H1 (cell line): ENCODE measurements around the gene CHD2. TPM values are rescaled to one million over a fixed set of nuclear protein-coding genes. Genes with fewer than 3 reads are reported as not detected.

Source experiments
- CTCF ChIA-PET: fragments of 300-600 bp; sonication (Branson Sonifier 250); formaldehyde crosslinking; loops from one replicate; lab custom pipeline; 2021; ENCODE audit not compliant: partially characterized antibody; lab: Charles Lee
- POLR2A ChIA-PET: fragments of 300-600 bp; sonication (Branson Sonifier 250); formaldehyde crosslinking; loops from one replicate; lab custom pipeline; 2021; ENCODE audit warnings: inconsistent platforms; ENCODE audit not compliant: partially characterized antibody; lab: Charles Lee
- DNase-seq, 2 experiments: peaks; one replicate each; pipeline versions ENCODE4 v3.0.0 to v3.0.0-alpha.2; 2010 to 2022; ENCODE audit warnings: low spot score in 2 of 2, low read depth in 1 of 2, mixed read lengths in 1 of 2
- FAIRE-seq: peaks from 2 replicates; lab custom pipeline; 2011; peaks lifted over from hg19 to GRCh38; lab: Jason Lieb, UNC
- H2AFZ ChIP-seq: 2 replicates; pipeline ENCODE4 v1.8.1; 2012; ENCODE audit warnings: low read length, inconsistent platforms
- H2AK5ac ChIP-seq: 2 replicates; pipeline ENCODE4 v1.6.1; 2013; ENCODE audit warnings: low read depth, low read length
- H2BK120ac ChIP-seq: replicated peaks from 2 replicates; pipeline ENCODE3; 2013; ENCODE audit warnings: low read depth, low read length, inconsistent platforms
- H2BK12ac ChIP-seq: 2 replicates; pipeline ENCODE4 v1.6.1; 2013; ENCODE audit warnings: low read depth, low read length
- H2BK15ac ChIP-seq: 2 replicates; pipeline ENCODE4 v1.6.1; 2013; ENCODE audit warnings: low read length
- H2BK20ac ChIP-seq: 2 replicates; pipeline ENCODE4 v1.6.1; 2013; ENCODE audit warnings: low read length
- H2BK5ac ChIP-seq: 2 replicates; pipeline ENCODE4 v1.6.1; 2013; ENCODE audit warnings: low read depth, low read length
- H3K14ac ChIP-seq: 2 replicates; pipeline ENCODE4 v1.6.1; 2013; ENCODE audit warnings: inconsistent platforms; ENCODE audit not compliant: insufficient read length
- H3K18ac ChIP-seq: 2 replicates; pipeline ENCODE4 v1.6.1; 2013; ENCODE audit warnings: low read length; ENCODE audit errors: extremely low read depth
- H3K23ac ChIP-seq: 2 replicates; pipeline ENCODE4 v1.6.1; 2013; ENCODE audit warnings: inconsistent platforms; ENCODE audit not compliant: insufficient read length
- H3K23me2 ChIP-seq: 2 replicates; pipeline ENCODE4 v1.6.1; 2013; ENCODE audit warnings: low read depth, low read length
- H3K27ac ChIP-seq: 2 replicates; pipeline ENCODE4 v1.6.1; 2011; ENCODE audit warnings: low read depth, low read length, inconsistent platforms
- H3K27me3 ChIP-seq, 4 experiments: replicated peaks in 1 of 4; 1 replicate in 1 of 4; 2 replicates in 3 of 4; pipeline versions ENCODE4 v1.6.1 to v1.8.1; 2011 to 2013; ENCODE audit warnings: low read length in 3 of 4, mild to moderate bottlenecking in 3 of 4, inconsistent platforms in 2 of 4, mixed read lengths in 2 of 4, moderate library complexity in 1 of 4; ENCODE audit not compliant: control insufficient read depth in 3 of 4, insufficient read depth in 3 of 4; ENCODE audit errors: extremely low read depth in 1 of 4
- H3K36me3 ChIP-seq, 4 experiments: 2 replicates each; pipeline versions ENCODE4 v1.6.1 to v1.8.1; 2011 to 2013; ENCODE audit warnings: mild to moderate bottlenecking in 4 of 4, low read length in 3 of 4, moderate library complexity in 2 of 4, control low read depth in 1 of 4, inconsistent platforms in 1 of 4; ENCODE audit not compliant: insufficient read depth in 4 of 4, control insufficient read depth in 2 of 4
- H3K4ac ChIP-seq: replicated peaks from 2 replicates; pipeline ENCODE3; 2013; ENCODE audit warnings: low read length, low read depth, mixed read lengths, inconsistent platforms; ENCODE audit not compliant: insufficient read length
- H3K4me1 ChIP-seq, 4 experiments: replicated peaks in 1 of 4; 1 replicate in 1 of 4; 2 replicates in 3 of 4; pipeline versions ENCODE4 v1.6.1 to v1.8.1; 2011 to 2013; ENCODE audit warnings: low read length in 3 of 4, inconsistent platforms in 2 of 4, mixed read lengths in 1 of 4; ENCODE audit not compliant: insufficient read depth in 4 of 4, control insufficient read depth in 3 of 4
- H3K4me2 ChIP-seq, 2 experiments: 2 replicates each; pipeline versions ENCODE4 v1.6.1 to v1.8.1; 2011 to 2013; ENCODE audit warnings: low read depth in 2 of 2, low read length in 2 of 2, control low read depth in 1 of 2, inconsistent platforms in 1 of 2, mild to moderate bottlenecking in 1 of 2; ENCODE audit not compliant: insufficient read depth in 1 of 2
- H3K4me3 ChIP-seq, 4 experiments: fragments of 200-600, 300-600 bp in 1 of 4; sonication (generic), shearing (Covaris generic), sonication (Bioruptor Twin) in 1 of 4; 2 replicates each; pipeline versions ENCODE4 v1.5.1 to v1.8.1; 2011 to 2016; ENCODE audit warnings: low read length in 4 of 4, low read depth in 3 of 4, control low read depth in 2 of 4, inconsistent platforms in 2 of 4, mild to moderate bottlenecking in 2 of 4, mixed read lengths in 1 of 4, moderate library complexity in 1 of 4; ENCODE audit not compliant: insufficient read depth in 2 of 4; ENCODE audit errors: extremely low read depth in 1 of 4
- H3K56ac ChIP-seq: replicated peaks from 2 replicates; pipeline ENCODE3; 2013; ENCODE audit warnings: low read depth, mild to moderate bottlenecking, mixed read lengths, low read length, inconsistent platforms; ENCODE audit not compliant: insufficient read length
- H3K79me1 ChIP-seq: 2 replicates; pipeline ENCODE4 v1.6.1; 2013; ENCODE audit warnings: low read depth, low read length, control low read depth
- H3K79me2 ChIP-seq, 2 experiments: 2 replicates each; pipeline versions ENCODE4 v1.6.1 to v1.8.1; 2012 to 2013; ENCODE audit warnings: low read length in 2 of 2, mild to moderate bottlenecking in 2 of 2, inconsistent platforms in 1 of 2; ENCODE audit not compliant: insufficient read depth in 2 of 2, control insufficient read depth in 1 of 2
- H3K9ac ChIP-seq, 4 experiments: replicated peaks in 1 of 4; 1 replicate in 1 of 4; 2 replicates in 3 of 4; pipeline versions ENCODE4 v1.6.1 to v1.8.1; 2011 to 2013; ENCODE audit warnings: low read depth in 3 of 4, low read length in 3 of 4, control low read depth in 2 of 4, mild to moderate bottlenecking in 2 of 4, moderate library complexity in 2 of 4, inconsistent platforms in 1 of 4; ENCODE audit errors: extremely low read depth in 1 of 4
- H3K9me3 ChIP-seq, 2 experiments: 2 replicates each; pipeline versions ENCODE4 v1.6.1 to v1.8.1; 2012 to 2013; ENCODE audit warnings: mild to moderate bottlenecking in 2 of 2, moderate library complexity in 2 of 2, control low read depth in 1 of 2, inconsistent platforms in 1 of 2, low read depth in 1 of 2, low read length in 1 of 2, mixed read lengths in 1 of 2; ENCODE audit not compliant: insufficient read depth in 2 of 2
- H4K20me1 ChIP-seq, 2 experiments: replicated peaks in 1 of 2; 2 replicates each; pipeline versions ENCODE3 to v1.8.1; 2011 to 2013; ENCODE audit warnings: inconsistent platforms in 2 of 2, low read length in 2 of 2, mild to moderate bottlenecking in 1 of 2; ENCODE audit not compliant: insufficient read depth in 2 of 2, control insufficient read depth in 1 of 2
- H4K5ac ChIP-seq: 2 replicates; pipeline ENCODE4 v1.6.1; 2013; ENCODE audit warnings: low read length, low read depth, mixed read lengths, inconsistent platforms; ENCODE audit not compliant: insufficient read length
- H4K8ac ChIP-seq: 2 replicates; pipeline ENCODE4 v1.8.0; 2013; ENCODE audit warnings: mild to moderate bottlenecking, moderate library complexity, low read length, inconsistent platforms; ENCODE audit not compliant: insufficient read depth; ENCODE audit errors: extremely low read depth
- H4K91ac ChIP-seq: replicated peaks from 2 replicates; pipeline ENCODE3; 2013; ENCODE audit warnings: low read length, mixed read lengths, inconsistent platforms; ENCODE audit not compliant: insufficient read length
- CHD2 ChIP-seq: IDR thresholded peaks from 2 replicates; pipeline ENCODE4 v1.6.1; 2012; ENCODE audit warnings: low read length, improper control_type of control experiment
- CREB1 ChIP-seq: IDR thresholded peaks from 2 replicates; pipeline ENCODE4 v1.6.1; 2012; ENCODE audit warnings: inconsistent platforms
- RAD21 ChIP-seq, 2 experiments: IDR thresholded peaks in 1 of 2; conservative IDR thresholded peaks in 1 of 2; 2 replicates each; pipeline ENCODE4 v1.6.1; 2011; ENCODE audit warnings: low read depth in 2 of 2, low read length in 2 of 2, improper control_type of control experiment in 1 of 2, inconsistent platforms in 1 of 2, mild to moderate bottlenecking in 1 of 2, moderate library complexity in 1 of 2
- RXRA ChIP-seq: IDR thresholded peaks from 2 replicates; pipeline ENCODE4 v1.6.1; 2011; ENCODE audit warnings: low read depth, mild to moderate bottlenecking, low read length, moderate library complexity; ENCODE audit not compliant: insufficient read depth
- SAP30 ChIP-seq: fragments of 300-600 bp; sonication (generic); IDR thresholded peaks from 2 replicates; pipeline ENCODE4 v1.7.1; 2012; ENCODE audit warnings: low read length, moderate library complexity, mild to moderate bottlenecking, inconsistent platforms; ENCODE audit not compliant: insufficient read depth, insufficient replicate concordance
- SIRT6 ChIP-seq: IDR thresholded peaks from one replicate; pipeline ENCODE4 v1.7.1; 2012; ENCODE audit warnings: low read length, inconsistent platforms
- SUZ12 ChIP-seq: fragments of 200-600 bp; sonication (generic); IDR thresholded peaks from 2 replicates; pipeline ENCODE4 v1.6.1; 2012; ENCODE audit warnings: mild to moderate bottlenecking, inconsistent platforms, low read length, moderate library complexity, mixed read lengths
- TBP ChIP-seq: IDR thresholded peaks from 2 replicates; pipeline ENCODE4 v1.6.1; 2011; ENCODE audit warnings: low read depth, low read length, improper control_type of control experiment
- WGBS, 2 experiments: shearing (Covaris generic) in 1 of 2; methylation state at CpG; one replicate each; pipeline versions ENCODE4 v1.1.6 to v1.1.7; 2013 to 2015; ENCODE audit warnings: low lambda C conversion rate in 2 of 2, mixed read lengths in 2 of 2, inconsistent platforms in 1 of 2, low coverage in 1 of 2, missing lambda C conversion rate in 1 of 2; ENCODE audit not compliant: insufficient replicate concordance in 2 of 2, insufficient coverage in 1 of 2, insufficient read length in 1 of 2; ENCODE audit errors: extremely low coverage in 1 of 2, missing lambda C conversion rate in 1 of 2; 5-methylcytosine and 5-hydroxymethylcytosine counted together
- polyA plus RNA-seq, 7 experiments: library from polyadenylated mRNA; depleted of rRNA in 3 of 7; stranded (reverse) in 5 of 7; unstranded in 2 of 7; fragments of >200 nt in 5 of 7; fragments of 200-250 nt in 2 of 7; gene quantifications; 1 replicate in 5 of 7; 2 replicates in 1 of 7; 4 replicates in 1 of 7; pipeline versions ENCODE4 v1.2.1 to v1.2.3, GENCODE V29; 2011 to 2013; ENCODE audit warnings: missing spikeins in 2 of 7, mixed read lengths in 2 of 7
- total RNA-seq: library from RNA; stranded (reverse); fragmentation: NEBNext Ultra II Directional; extraction: Animal tissue kit (Norgen Biotek cat#: 25700); gene quantifications from 2 replicates; pipeline ENCODE4 v1.2.1, GENCODE V29; 2021
- TF ChIP-seq, protein P1 (sequence below): IDR thresholded peaks from 2 replicates; pipeline ENCODE4 v1.6.1; 2012; ENCODE audit warnings: low read length, inconsistent platforms

The CHD2 gene
- total and polyA plus RNA-seq, 2 of the 8 experiments (the other 6 are each of a cell fraction or from before 2014, with no cell fraction given): 28.8 to 70.0 TPM

DNA sequence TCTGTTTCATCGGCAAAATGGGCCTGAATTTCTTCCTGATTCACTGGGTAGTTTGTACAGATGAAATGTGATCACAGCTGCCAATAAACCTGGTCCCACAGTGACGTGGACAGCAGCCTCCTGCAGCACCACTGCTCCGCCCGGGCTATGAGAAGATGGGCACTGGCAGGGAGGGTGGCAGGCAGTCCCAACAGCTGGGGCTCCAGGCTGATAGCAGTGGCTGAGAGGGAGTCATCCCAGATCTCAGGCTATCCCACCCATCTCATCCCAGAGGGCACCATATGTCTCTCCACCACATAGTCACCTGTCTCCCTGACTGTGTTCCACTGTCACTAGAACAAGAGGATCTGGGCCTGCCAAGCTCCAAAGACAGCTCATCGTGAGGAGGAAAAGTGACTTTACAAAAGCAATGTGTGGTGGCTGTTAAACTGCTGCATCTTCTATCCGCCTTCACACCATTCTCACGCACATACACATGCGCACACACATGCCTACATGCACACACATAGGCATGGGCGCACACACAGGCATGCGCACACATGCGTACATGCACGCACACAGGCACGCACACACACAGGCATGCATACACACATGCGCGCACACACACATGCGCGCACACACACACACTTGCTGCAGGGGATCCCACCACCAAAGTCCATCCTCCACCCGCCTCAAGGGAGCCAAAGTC is 142.7 kb downstream of the CHD2 start:
- Histone ChIP-seq H3K27ac (no peak overlapping the region), H3K79me2 (no peaks in the 10 kb centered on the region; a peak in 1 of 4 replicates)

More for the DNA sequence above, 142.7 kb downstream of the CHD2 start:
- CTCF ChIA-PET: interaction anchor here (0.9 to 6.6 kb wide), 4 partner anchors 11 to 31 kb away, joined by 3 to 63 read pairs (median 4); no protein-coding TSS in a partner anchor
- no peak overlapping the region for H3K14ac ChIP-seq
- DNase-seq (no peak), FAIRE-seq (no peak)
- POLR2A ChIA-PET: interaction anchor here (1.4 kb wide), 1 partner anchor 10 kb away, joined by 4 read pairs; no protein-coding TSS in a partner anchor
- no peak overlapping the region for H2BK15ac ChIP-seq
- WGBS, 2 experiments: 91% methylated on average over 18 of the region's 18 CpGs; no CpG with 5 or more reads in 1 of the 2 experiments
- H3K4me1 ChIP-seq: no peaks in the 10 kb centered on the region
- peak overlapping the region; percentile 11 for H4K91ac ChIP-seq
- H4K8ac ChIP-seq: no peak overlapping the region
- peaks cover 17 to 45% (median 38%) of the 10 kb centered on the region in 4 experiments; a peak in 7 of 8 replicates for H3K36me3 ChIP-seq
- no peak overlapping the region for H4K5ac ChIP-seq
- peaks cover 5 to 7% of the 10 kb centered on the region in 2 experiments; a peak in 2 of 4 replicates for H3K9me3 ChIP-seq
- H4K20me1 ChIP-seq: peaks cover 5 to 15% of the 10 kb centered on the region in 2 experiments
- H2BK5ac ChIP-seq: no peak overlapping the region; the same call in 1 of the 2 replicates
- H3K4ac ChIP-seq: no peak overlapping the region
- TF ChIP-seq SAP30 (no peak), SUZ12 (no peak), RXRA (no peak), SIRT6 (no peak), TBP (no peak), CREB1 (no peak), RAD21 (IDR thresholded peaks at IDR 0.05 in 1 of 2, conservative IDR thresholded peaks at IDR 0.05 in 1 of 2; ENCODE audit: low read depth in 2 of 2, low read length in 2 of 2) (no peak), CHD2 (no peak)
- TF ChIP-seq, protein P1, sequence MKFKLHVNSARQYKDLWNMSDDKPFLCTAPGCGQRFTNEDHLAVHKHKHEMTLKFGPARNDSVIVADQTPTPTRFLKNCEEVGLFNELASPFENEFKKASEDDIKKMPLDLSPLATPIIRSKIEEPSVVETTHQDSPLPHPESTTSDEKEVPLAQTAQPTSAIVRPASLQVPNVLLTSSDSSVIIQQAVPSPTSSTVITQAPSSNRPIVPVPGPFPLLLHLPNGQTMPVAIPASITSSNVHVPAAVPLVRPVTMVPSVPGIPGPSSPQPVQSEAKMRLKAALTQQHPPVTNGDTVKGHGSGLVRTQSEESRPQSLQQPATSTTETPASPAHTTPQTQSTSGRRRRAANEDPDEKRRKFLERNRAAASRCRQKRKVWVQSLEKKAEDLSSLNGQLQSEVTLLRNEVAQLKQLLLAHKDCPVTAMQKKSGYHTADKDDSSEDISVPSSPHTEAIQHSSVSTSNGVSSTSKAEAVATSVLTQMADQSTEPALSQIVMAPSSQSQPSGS: no peak
- H3K79me1 ChIP-seq: peaks cover 2% of the 10 kb centered on the region
- H3K9ac ChIP-seq: no peak overlapping the region
- H2BK20ac ChIP-seq: no peak overlapping the region
- H3K18ac ChIP-seq: no peak overlapping the region; the same call in 1 of the 2 replicates
- H3K4me3 ChIP-seq: no peak overlapping the region
- no peak overlapping the region for H2BK12ac ChIP-seq
- H2BK120ac ChIP-seq: no peak overlapping the region
- no peak overlapping the region for H3K4me2 ChIP-seq
- H3K56ac ChIP-seq: no peak overlapping the region
- H3K27me3 ChIP-seq: no peaks in the 10 kb centered on the region
- no peaks in the 10 kb centered on the region for H3K23me2 ChIP-seq
- H3K23ac ChIP-seq: no peak overlapping the region
- no peak overlapping the region for H2AFZ ChIP-seq
- H2AK5ac ChIP-seq: no peak overlapping the region
